ENCODE measurements around the gene WBP2. TPM values are rescaled to one million over a fixed set of nuclear protein-coding genes. Genes with fewer than 3 reads are reported as not detected.

Gene WBP2
- total and polyA plus RNA-seq, 9 of the 15 experiments (the other 6 are each of a cell fraction or from before 2014, with no cell fraction given): 2.2 to 74.3 (median 20.0) TPM

DNA sequence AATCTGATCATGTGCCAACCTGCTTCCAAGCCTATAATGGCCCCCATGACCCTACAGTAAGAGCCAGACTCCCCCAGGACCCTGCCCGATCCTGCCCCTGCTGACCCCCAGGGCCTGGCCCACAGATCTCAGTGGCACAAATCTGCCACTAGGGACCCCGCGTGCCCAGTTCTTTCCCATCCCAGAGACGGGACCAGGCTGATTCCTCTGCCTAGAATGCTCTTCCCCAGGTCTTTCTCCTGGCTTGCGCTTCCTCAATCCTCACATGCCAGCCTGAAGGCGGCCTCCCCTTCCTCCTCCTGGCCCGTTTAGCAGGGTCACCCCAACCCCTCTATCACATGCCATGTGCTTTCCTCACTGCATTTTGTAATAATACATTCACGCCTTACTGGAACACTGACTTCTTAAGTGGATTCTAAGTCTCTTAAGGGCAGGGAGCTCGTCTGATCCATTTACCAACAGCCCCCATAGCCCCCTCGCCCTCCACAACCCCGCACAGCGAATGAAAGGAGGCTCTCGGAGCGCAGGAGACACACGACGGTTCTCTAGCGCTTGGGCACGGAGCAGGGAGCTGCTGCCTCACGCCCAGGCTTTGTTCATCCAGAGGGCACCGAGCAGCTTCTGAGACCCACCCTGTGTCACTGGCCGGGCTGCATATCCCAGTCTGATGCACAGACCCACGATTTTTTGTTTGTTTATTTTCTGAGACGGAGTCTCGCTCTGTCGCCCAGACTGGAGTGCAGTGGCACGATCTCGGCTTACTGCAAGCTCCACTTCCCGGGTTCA is 40.4 kb upstream of the WBP2 start (continued):
- TF ChIP-seq ZBTB5 (IDR thresholded peaks at IDR 0.05) (no peak), ZKSCAN8 (CRISPR knock-in tag; IDR thresholded peaks at IDR 0.05) (no peak), NR2F6 (CRISPR knock-in tag; IDR thresholded peaks at IDR 0.05) (no peak), TCF7L2 (IDR thresholded peaks at IDR 0.05; ENCODE audit: low read depth, low read length) (no peak), BRCA1 (IDR thresholded peaks at IDR 0.05) (no peak), BRCA1 (CRISPR knock-in tag; IDR thresholded peaks at IDR 0.05) (no peak), NR2C2 (CRISPR knock-in tag; IDR thresholded peaks at IDR 0.05) (no peak), NR2C2 (tag; IDR thresholded peaks at IDR 0.05) (no peak), THRAP3 (IDR thresholded peaks at IDR 0.05; ENCODE audit: borderline replicate concordance) (no peak), HDAC3 (IDR thresholded peaks at IDR 0.05; ENCODE audit: borderline replicate concordance, partially characterized antibody) (no peak), ZNF407 (IDR thresholded peaks at IDR 0.05; ENCODE audit: low read depth) (no peak), ASH1L (IDR thresholded peaks at IDR 0.05; ENCODE audit: borderline replicate concordance, low read depth, partially characterized antibody) (no peak), RBM34 (IDR thresholded peaks at IDR 0.05; ENCODE audit: borderline replicate concordance, insufficient read depth, low read length) (no peak), ZBED1 (IDR thresholded peaks at IDR 0.05) (no peak), RUNX1 (IDR thresholded peaks at IDR 0.05; ENCODE audit: low read depth) (no peak), ZNF408 (CRISPR knock-in tag; IDR thresholded peaks at IDR 0.05; ENCODE audit: low read depth) (no peak)
- TF ChIP-seq, protein P1, sequence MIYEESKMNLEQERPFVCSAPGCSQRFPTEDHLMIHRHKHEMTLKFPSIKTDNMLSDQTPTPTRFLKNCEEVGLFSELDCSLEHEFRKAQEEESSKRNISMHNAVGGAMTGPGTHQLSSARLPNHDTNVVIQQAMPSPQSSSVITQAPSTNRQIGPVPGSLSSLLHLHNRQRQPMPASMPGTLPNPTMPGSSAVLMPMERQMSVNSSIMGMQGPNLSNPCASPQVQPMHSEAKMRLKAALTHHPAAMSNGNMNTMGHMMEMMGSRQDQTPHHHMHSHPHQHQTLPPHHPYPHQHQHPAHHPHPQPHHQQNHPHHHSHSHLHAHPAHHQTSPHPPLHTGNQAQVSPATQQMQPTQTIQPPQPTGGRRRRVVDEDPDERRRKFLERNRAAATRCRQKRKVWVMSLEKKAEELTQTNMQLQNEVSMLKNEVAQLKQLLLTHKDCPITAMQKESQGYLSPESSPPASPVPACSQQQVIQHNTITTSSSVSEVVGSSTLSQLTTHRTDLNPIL (CRISPR knock-in tag; IDR thresholded peaks at IDR 0.05): 0 out of 2 replicates have a peak, but pooled peaks have one; percentile 13

All from K562 (cell line).